Activated CD8-positive, alpha-beta memory T cell treated with anti-CD3 and anti-CD28 coated beads for 48 hours (primary cell): ENCODE data around the gene NARF.

ENCODE experiments used
- DNase-seq, 3 experiments: peaks; one replicate each; pipeline ENCODE4 v3.0.0-alpha.2; 2020; ENCODE audit warnings: low read depth in 2 of 3, low spot score in 2 of 3

NARF gene

DNA sequence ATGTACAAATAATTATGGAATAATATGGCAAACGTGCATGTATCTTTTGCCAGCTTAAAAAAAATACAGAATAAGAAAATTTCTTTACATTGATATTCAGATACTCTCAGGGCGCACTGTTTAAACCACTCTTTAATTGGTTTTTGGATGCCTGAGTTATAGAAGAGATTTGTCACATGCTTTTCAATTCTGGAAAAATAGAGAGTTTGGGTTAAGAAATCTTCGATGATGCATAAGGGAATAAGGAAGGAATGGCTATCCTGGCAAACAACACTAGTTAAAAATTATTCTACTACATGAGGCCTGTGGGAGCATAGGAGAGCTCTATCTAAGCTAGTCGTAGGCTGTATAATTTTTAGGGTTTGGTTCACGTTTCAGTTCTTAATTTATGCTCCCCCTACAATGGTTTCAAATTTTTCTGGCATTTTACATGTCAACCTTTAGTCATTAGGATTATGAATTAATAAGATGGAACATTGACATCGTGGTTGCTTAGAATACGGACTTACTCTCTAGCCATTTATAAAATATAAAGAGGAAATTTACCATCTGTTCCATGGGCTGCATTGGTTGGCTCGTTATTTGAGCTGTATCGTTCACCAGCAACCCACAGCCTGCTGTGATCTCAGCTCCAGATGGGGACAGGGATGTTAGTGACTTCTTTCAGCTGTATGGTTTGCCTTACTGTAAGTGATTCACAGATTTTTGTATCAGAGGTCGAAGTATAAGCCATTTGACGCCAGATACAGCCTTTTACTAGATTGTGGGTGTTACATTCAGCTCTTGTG is 15.9 kb downstream of the NARF start:
- no peak for DNase-seq

DNA sequence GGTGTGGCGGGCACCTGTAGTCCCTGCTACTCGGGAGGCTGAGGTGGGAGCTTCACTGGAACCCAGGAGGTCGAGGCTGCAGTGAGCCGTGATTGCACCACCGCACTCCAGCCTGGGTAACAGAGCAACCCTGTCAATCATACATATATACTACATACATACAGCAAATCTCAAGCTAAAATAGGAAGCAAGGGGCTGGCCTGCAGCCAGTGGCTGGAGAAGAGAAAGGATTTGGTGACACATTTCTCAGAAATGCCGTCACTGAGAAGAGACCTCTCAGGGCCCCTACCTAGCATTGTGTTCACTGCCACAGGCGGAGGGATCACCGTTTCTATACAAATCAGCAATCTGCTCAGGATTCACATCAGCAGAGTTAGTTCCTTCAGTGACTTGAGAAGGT is 16.9 kb downstream of the NARF start:
- no peak for DNase-seq

DNA sequence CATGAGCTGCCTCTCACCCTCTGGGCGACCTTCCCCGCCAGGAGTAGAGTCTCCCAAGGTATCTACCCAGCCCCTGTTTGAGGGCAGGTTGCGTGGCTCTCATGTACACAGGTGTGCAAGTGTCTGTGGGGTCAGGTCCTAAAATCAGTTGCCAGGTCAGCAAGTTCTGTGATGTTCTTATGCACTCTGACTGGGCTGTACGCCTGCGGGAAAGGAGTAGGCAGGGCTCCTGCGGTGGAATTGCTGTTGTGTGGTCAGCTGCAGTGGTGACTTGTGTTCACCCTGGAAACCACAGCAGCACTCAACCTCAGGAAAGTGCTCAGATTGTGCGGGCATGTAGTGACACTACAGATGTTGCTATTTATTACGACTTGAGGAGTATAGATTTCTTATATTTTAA is 19.4 kb downstream of the NARF start:
- no peak for DNase-seq

DNA sequence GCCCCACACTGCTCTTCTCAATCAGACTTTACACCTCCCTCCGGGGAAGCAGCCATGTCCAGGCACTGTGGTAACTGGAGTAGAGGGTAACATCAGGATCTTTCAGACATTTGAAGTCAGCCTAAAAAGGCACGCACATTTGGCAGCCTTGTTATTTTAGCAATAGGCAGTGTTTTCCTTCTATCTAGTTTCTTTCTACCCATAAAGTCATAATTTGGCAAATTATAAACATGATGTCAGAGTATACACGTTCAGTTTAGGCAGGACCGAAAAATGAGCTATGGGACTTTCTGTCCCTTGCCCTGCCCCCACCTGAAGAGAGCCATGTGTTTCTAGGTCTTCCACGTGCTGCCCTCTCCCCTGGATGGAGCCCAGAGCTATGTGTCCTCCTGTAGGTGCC is 21.1 kb downstream of the NARF start:
- DNase-seq: no peak

DNA sequence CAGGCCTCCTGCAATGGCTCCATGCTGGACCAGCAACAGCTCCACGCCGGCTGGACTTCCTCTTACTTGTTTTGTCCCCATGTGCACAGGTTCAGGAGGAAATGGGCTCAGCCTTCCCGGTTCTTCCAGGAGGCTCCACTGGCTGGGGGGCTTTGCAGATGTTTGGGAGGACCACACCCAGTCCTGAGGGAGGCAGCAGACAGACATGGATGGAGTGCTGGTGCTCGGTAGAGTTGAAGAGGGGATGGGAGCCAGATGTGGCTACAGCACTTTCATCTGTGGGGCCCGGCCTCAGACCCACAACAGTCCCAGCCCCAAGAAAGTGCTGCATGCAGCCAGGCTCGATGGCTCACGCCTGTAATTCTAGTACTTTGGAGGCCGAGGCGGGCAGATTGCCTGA is 21.8 kb downstream of the NARF start:
- DNase-seq: no peak

DNA sequence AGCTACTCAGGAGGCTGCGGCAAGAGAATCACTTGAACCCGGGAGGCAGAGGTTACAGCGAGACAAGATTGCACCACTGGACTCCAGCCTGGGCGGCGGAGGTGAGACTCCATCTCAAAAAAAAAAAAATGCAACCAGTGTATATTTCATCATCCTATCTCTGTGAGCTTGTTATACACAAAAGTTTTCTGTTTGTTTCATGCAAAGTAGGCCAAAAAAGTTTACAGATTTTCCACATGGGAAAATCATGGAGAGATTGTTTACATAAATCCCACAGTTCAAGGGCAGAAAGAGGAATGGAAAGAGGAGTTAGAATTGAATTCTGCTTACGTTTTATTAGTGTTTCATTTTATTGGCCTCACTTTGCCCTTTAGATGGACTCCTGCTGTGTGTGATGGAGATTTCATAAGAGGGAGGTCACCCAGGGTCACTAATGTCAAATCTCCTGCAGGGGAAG is 24.7 kb downstream of the NARF start:
- DNase-seq: no peak

DNA sequence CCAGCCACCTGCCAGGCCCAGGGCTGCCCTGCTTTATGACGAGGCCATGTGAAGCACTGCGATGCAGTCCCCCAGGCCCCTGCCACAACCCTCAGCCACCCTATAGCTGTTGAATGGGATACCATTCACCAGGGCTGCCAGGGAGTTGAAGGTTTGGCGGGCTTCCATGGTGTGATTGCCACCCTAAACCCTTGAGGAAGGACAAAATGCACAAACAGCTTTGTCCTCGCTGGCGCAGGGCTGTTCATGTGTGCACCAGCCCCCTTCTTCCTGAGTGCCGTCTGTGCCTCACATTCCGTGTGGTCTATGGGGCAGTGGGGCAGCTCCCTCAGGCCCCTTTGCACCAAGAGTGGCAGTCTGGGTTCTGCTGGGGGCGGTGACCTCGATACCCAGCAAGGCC is 25.3 kb downstream of the NARF start:
- DNase-seq: no peak

DNA sequence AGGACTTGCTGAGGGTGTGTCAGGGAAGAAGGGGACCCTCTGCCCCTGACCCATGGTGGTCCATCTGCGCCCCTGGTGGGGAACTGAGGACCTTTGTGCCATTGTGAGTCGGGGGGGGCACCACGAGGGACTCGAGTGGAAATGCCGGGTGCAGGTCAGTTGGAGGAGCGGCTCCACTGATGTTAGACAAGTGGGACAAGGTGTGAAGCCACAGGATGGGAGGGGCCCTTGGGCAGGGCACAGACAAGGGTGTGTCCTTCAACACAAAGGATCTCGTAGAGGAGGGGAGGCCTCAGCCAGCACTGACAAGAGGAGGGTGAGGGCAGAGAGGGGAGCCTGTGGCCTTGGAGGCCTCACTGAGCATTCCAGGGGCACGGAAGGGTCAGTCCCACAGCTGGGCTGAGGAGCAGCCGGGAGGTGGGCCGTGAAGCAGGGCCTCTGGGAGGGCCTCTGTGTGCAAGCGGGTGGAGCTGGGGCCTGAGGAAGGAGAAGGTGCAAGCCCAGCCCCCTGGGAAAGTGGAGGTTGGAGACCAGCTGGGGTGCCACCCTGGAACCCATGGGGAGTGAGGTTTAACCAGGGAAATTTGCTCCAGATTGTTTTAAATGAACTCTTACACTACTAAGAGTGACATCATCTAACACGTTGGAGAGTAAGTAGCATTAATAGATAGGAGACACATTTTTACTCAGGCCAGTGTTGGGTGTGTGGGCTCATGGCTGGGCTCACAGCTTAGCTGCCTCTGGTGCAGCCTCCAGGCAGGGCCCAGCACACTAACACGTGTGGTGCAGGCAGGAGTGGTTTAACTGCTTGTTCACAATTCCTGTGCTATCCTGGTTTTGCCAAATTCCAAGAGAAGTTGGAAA is 27.9 kb downstream of the NARF start:
- no peak for DNase-seq

DNA sequence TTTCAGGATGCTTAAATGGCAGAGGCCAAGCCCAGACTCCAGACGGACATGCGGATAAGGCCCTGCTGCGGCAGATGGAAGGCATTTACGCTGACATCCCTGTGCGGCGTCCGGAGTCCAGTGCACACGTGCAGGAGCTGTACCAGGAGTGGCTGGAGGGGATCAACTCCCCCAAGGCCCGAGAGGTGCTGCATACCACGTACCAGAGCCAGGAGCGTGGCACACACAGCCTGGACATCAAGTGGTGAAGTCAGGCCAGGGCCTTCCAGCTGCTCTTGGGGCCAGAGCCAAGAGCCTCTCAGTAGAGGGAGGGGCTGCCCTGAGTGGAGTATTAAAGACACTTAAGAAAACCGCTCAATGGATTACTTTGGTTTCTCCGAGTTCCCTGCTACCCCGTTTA is 29.4 kb downstream of the NARF start:
- DNase-seq: no peak

DNA sequence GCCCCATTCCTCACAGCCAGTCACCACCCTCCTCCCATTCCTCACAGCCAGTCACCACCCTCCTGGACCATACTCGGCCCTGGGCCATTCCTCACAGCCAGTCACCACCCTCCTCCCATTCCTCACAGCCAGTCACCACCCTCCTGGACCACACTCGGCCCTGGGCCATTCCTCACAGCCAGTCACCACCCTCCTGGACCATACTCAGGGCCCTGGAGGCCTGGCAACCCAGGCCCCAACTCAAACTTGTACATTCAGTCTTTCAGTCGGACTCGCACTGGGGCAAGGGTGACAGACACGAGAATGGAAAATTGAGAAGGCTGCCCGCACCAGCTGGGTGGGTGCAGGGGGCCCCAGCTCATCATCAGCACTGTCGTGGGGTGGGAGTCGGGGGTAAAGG is 30.6 kb downstream of the NARF start:
- DNase-seq: no peak

DNA sequence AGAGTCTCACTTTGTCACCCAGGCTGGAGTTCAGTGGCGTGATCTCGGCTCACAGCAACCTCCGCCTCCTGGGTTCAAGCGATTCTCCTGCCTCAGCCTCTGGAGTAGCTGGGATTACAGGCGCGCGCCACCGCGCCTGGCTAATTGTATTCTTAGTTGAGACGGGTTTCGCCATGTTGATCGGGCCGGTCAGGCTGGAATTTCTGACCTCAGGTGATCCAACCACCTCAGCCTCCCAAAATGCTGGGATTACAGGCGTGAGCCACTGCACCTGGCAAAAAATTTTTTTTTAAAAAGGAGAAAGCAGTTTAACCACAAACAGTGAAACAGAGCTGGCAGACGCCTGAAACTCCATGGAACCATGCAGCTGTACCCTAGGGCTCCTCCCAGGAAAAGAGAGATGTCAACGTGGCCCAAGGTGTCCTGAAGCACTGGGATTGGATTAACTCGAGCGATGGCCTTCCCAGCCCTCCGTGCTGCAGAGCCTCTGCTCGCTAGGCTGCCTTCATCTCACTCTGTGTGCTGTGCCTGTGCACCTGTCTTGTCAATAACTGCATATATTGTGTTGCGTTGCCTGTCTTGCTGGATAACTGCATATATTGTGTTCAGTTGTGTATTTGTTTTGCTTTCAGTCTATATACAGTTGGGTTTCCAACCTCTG is 31.4 kb downstream of the NARF start:
- no peak for DNase-seq

DNA sequence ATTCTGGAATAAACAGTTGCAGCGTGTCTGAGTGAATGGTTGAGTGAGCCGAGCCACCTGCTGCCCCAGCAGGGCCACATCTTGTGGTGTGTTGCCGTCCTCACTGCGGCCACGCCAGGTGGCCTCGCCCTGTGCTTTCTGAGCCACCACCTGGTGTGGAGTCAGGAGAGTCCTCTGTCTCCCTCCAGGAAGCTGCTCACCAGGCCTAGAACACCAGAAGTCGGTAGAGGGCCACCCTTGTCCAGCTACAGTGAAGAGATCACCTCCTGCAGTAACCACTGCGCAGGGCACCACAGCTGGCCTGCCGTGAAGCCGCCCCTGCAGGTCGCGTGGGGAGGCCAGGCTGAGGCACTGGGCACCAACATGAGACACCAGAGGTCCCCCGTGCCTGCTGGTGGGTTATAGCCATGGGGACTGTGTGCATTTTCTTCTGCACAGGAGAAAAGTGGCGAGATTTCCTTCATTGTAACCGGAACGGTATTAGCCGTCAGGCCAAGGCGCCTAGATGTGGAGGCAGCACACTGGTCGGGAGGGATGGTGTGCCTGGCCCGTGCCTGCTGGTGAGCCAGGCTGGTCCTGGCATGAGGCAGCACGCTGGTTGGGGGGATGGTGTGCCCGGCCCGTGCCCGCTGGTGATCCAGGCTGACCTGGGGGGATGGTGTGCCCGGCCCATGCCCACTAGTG is 32.1 kb downstream of the NARF start:
- DNase-seq: no peak

DNA sequence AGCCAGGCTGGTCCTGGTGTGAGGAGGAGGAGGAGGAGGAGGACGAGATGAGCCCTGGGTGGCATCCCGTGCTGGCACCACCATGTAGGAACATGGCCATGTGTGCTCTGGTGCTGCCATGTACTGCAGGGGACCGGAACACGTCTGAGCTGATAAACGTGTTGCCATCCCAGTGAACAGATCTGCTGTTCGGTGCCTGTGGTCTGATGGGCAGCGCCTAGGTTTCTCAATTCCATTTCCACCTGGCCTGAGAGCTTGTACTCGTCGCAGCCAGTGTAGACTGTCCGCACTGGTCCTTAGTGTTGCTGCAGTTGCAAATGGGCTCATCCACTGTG is 32.6 kb downstream of the NARF start:
- no peak for DNase-seq

DNA sequence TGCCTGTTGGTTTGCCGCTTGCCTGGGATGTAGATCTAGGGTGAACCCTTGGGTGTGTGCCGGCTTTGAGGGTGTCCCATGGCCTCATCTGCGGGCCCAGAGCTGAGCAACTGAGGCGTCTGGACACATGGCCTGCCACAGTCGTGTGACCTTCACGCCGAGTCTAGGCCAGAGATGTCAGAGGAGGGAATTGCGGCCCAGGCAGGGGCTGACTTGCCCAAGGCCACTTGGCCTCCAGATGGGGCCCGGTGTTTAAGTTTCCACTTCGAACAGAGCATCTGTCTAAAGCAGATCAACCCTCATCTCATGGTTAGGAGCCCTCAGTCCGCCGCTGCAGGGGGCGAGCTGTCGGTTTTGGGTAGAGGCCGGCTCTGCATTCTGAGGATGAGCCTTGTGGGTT is 33.0 kb downstream of the NARF start:
- no peak for DNase-seq

DNA sequence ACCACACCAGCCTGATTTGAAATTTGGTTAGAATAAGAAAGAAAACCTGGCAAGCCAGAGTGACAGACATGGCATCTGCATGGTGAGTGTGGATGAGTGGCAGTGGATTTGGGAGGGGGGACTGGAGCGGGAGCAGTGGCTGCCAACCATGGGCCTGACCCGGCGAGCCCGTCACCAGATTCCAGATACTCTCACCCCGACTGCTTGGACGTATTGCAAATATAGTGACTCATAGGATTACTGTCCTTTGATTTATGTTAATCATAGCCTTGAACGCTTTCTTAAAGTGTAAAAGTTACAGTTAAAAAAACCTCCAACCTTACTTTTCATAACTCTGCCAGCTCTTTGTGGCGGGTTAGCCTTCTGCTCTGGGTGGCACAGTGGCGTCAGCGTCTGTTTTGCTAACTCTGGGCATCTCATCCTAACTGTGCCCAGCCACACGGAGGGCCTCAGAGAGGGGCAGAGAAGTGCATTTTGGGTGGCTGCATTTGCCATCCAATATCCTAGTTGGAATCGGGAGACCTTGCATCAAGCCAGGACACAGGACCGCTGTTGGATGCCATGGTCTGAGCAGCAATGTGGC is 34.2 kb downstream of the NARF start:
- DNase-seq: no peak

DNA sequence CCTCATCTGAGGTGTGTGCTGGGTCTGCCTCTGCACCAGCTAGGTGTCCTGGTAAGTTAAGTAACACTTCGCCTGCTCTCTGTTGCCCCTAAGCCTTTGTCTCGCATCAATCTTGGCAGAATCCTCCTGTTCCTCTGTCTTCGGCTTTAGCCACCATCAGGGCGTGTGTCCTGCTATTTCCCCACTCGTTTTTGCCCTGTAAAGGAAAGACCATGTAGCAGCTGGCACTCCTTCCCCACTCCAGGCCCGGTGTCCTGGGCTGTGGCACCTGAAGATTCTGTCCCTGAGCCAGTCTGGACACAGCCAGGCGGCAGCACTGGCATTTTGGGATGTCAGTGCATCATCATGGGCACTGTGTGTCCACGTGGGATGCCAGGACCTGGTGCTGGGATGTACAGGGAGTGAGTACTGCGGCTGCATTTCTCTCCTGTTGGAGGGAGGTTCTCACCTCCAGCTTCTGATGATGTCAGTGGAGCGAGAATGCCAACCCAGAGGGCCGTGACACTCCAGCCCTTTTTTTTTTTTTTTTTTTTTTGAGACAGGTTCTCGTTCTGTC is 34.8 kb downstream of the NARF start:
- no peak for DNase-seq

DNA sequence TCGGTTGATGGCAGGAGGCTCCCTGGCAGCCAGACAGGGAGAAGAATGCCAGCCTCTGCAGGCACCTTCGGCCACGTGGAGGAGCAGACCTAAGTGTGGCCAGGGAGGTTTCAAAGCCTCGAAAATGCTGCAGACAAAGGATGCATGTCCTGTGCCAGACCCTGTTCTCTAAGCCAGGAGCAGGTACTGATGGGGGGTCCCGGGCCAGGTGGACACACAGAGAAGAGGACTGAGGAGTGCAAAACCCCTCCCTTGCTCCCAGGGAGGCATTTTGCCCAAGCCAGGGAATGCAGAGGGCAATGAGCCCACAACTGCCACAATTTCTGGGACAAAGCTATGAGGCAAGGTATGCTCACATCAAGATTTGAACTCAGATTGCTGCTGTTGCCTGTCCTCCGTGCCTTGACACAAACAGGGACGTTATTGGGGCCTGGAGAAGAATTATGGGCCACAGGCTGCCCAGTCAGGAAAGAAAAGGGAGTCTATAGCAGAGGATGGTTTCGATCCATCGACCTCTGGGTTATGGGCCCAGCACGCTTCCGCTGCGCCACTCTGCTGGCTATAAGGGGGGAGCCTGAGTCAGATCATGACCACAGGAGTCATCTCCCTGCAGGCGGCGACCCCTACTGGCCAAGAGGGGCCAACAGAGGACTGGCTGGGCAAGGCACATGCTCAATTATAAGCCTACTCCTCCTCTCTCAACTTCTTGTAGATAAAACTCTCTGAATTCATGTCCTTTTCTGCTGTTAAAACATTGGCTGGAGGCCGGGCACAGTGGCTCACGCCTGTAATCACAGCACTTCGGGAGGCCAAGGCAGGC is 35.9 kb downstream of the NARF start:
- DNase-seq: peak; percentile 79 to 99 (median 97)

DNA sequence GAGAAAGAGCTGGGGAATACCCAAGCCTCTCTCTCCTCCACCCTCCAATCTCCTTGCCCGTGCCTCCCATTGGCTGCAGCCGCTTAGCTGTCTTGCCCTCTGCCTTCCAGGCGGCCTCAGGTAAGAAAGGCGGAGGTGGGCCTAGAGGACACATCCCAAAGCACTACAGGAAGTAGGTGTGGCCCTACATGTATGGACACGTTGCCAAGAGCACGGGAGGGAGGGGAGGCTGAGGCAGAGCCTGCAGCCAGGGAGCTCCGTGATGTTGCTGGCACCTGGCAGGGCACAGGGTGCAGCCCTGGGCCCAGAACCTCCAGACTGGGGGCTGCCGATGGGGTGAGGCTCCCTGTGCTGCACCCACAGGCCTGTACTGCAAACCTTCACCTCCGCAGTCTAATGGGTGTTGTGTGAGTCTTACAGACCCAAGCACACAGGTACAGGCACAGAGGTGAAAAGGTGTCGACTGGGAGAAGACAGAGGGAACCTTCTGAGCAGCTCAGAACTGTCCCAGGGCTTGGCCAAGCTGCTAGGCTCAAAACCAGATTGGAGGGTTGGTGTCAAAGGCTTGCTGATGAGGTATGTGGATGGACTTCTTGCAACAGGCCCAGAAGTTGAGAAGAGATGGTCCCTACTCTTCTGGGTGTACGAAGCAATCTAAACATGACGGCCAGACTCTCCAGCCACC is 37.4 kb downstream of the NARF start:
- no peak for DNase-seq
